HEK293 (cell line): ENCODE measurements around the gene TTC9.

ENCODE experiments used
- CTCF ChIP-seq: fragments of 450-650 bp; formaldehyde crosslinking; IDR thresholded peaks from 2 replicates; pipeline ENCODE4 v1.5.1; 2016; ENCODE audit warnings: missing biosample characterization, missing genetic modification characterization
- SALL2 ChIP-seq: fragments of 450-650 bp; formaldehyde crosslinking; IDR thresholded peaks from 2 replicates; pipeline ENCODE4 v1.5.0; 2017; ENCODE audit warnings: missing biosample characterization, mild to moderate bottlenecking, missing genetic modification characterization, borderline replicate concordance
- ZBTB17 ChIP-seq: fragments of 450-650 bp; formaldehyde crosslinking; IDR thresholded peaks from 2 replicates; pipeline ENCODE4 v1.5.1; 2016; ENCODE audit warnings: missing biosample characterization, missing genetic modification characterization
- ZBTB49 ChIP-seq: fragments of 450-650 bp; formaldehyde crosslinking; IDR thresholded peaks from 2 replicates; pipeline ENCODE4 v1.5.1; 2016; ENCODE audit warnings: missing biosample characterization, missing genetic modification characterization, low read depth
- ZNF18 ChIP-seq: fragments of 450-650 bp; formaldehyde crosslinking; IDR thresholded peaks from 2 replicates; pipeline ENCODE4 v1.5.1; 2016; ENCODE audit warnings: missing biosample characterization, missing genetic modification characterization
- ZNF423 ChIP-seq: fragments of 450-650 bp; formaldehyde crosslinking; IDR thresholded peaks from 2 replicates; pipeline ENCODE4 v1.5.1; 2016; ENCODE audit warnings: missing biosample characterization, missing genetic modification characterization
- ZNF473 ChIP-seq: fragments of 450-650 bp; formaldehyde crosslinking; IDR thresholded peaks from 2 replicates; pipeline ENCODE4 v1.5.1; 2017; ENCODE audit warnings: missing biosample characterization, missing genetic modification characterization
- ZNF514 ChIP-seq: fragments of 450-650 bp; formaldehyde crosslinking; IDR thresholded peaks from 2 replicates; pipeline ENCODE4 v1.5.1; 2016; ENCODE audit warnings: missing biosample characterization, missing genetic modification characterization
- ZNF549 ChIP-seq: fragments of 450-650 bp; IDR thresholded peaks from 2 replicates; pipeline ENCODE4 v1.5.1; 2018; ENCODE audit warnings: missing biosample characterization, missing genetic modification characterization, mild to moderate bottlenecking, inconsistent platforms, moderate library complexity
- ZNF624 ChIP-seq: fragments of 450-650 bp; formaldehyde crosslinking; IDR thresholded peaks from 2 replicates; pipeline ENCODE4 v1.5.1; 2017; ENCODE audit warnings: missing biosample characterization, missing genetic modification characterization
- ZNF639 ChIP-seq: fragments of 450-650 bp; formaldehyde crosslinking; IDR thresholded peaks from 2 replicates; pipeline ENCODE4 v1.5.1; 2016; ENCODE audit warnings: missing biosample characterization, missing genetic modification characterization
- ZNF777 ChIP-seq: fragments of 450-650 bp; formaldehyde crosslinking; IDR thresholded peaks from 2 replicates; pipeline ENCODE4 v1.5.1; 2017; ENCODE audit warnings: missing biosample characterization, missing genetic modification characterization, borderline replicate concordance
- ZSCAN23 ChIP-seq: fragments of 450-650 bp; formaldehyde crosslinking; IDR thresholded peaks from 2 replicates; pipeline ENCODE4 v1.5.1; 2016; ENCODE audit warnings: missing biosample characterization, missing genetic modification characterization

- TF ChIP-seq ZNF639 (tag by site-specific recombination) (no peak), ZBTB49 (tag by site-specific recombination) (no peak), ZBTB17 (tag by site-specific recombination) (no peak), ZNF473 (no peak), ZSCAN23 (tag by site-specific recombination) (no peak), ZNF549 (no peak), ZNF18 (tag by site-specific recombination) (no peak), ZNF514 (tag by site-specific recombination) (no peak), SALL2 (tag by site-specific recombination) (no peak), ZNF423 (tag by site-specific recombination) (no peak), ZNF624 (tag by site-specific recombination) (no peak), ZNF777 (tag by site-specific recombination) (no peak), CTCF (tag by site-specific recombination) (no peak)
Measured at GRCh38 chr14:70685474-70686197, 43.9 kb downstream of the TTC9 start.
